Activated CD8-positive, alpha-beta memory T cell treated with anti-CD3 and anti-CD28 coated beads for 36 hours (primary cell): Measurements from ENCODE around the gene UBE2B. TPM values are rescaled to one million over a fixed set of nuclear protein-coding genes. Genes with fewer than 3 reads are reported as not detected.

Experiments
- CTCF ChIA-PET: fragments of 350-600 bp; sonication (Branson Sonifier 250); formaldehyde crosslinking; loops from one replicate; lab custom pipeline; 2021; ENCODE audit warnings: antibody characterized with exemption; lab: Charles Lee
- POLR2A ChIA-PET: fragments of 350-600 bp; sonication (Branson Sonifier 250); formaldehyde crosslinking; loops from one replicate; lab custom pipeline; 2021; ENCODE audit warnings: antibody characterized with exemption; lab: Charles Lee
- total RNA-seq, 2 experiments: library from RNA; stranded (reverse); gene quantifications; one replicate each; pipeline ENCODE4 v1.2.3, GENCODE V29; 2021

The UBE2B gene
- total RNA-seq, 2 experiments from 2014 or later = 98.2 to 102 TPM

- CTCF ChIA-PET = interaction anchor here (0.6 kb wide), 1 partner anchor 240 kb away, joined by 3 read pairs; no protein-coding TSS in a partner anchor
- POLR2A ChIA-PET = no interaction called here
These were observed 55.0 kb downstream of the UBE2B start for GRCh38 chr5:134426361-134426760.

- POLR2A ChIA-PET = no interaction called here
- CTCF ChIA-PET = interaction anchor here (1.3 to 1.4 kb wide), 2 partner anchors 8 to 15 kb away, joined by 3 to 4 read pairs; no protein-coding TSS in a partner anchor
These were observed 56.2 kb downstream of the UBE2B start for GRCh38 chr5:134427540-134428041.

- ChIA-PET POLR2A (no interaction called here), CTCF (no interaction called here)
These were observed 58.7 kb downstream of the UBE2B start for GRCh38 chr5:134430001-134430569.

GRCh38 chr5:134432174-134432573 is 60.8 kb downstream of the UBE2B start:
- ChIA-PET POLR2A (no interaction called here), CTCF (interaction anchor here (0.7 kb wide), 1 partner anchor 20 kb away, joined by 3 read pairs; the partner anchor contains the start of gene CDKN2AIPNL)

- POLR2A ChIA-PET = no interaction called here
These were observed 61.4 kb downstream of the UBE2B start for GRCh38 chr5:134432677-134433359.

GRCh38 chr5:134435560-134435959 is 64.2 kb downstream of the UBE2B start:
- CTCF ChIA-PET = no interaction called here
- POLR2A ChIA-PET = no interaction called here

More at GRCh38 chr5:134432677-134433359, 61.4 kb downstream of the UBE2B start:
- CTCF ChIA-PET = interaction anchor here (0.7 kb wide), 1 partner anchor 21 kb away, joined by 3 read pairs; the partner anchor contains the start of gene CDKN2AIPNL

- POLR2A ChIA-PET = interaction anchor here (0.5 to 1.3 kb wide), 3 partner anchors 27 to 223 kb away, joined by 4 to 5 read pairs (median 4); no protein-coding TSS in a partner anchor
- CTCF ChIA-PET = interaction anchor here (1.0 to 1.4 kb wide), 3 partner anchors 91 to 150 kb away, joined by 3 to 7 read pairs (median 4); no protein-coding TSS in a partner anchor
These were observed 65.4 kb downstream of the UBE2B start for GRCh38 chr5:134436523-134437339.

- ChIA-PET POLR2A (interaction anchor here (1.3 kb wide), 1 partner anchor 28 kb away, joined by 4 read pairs; no protein-coding TSS in a partner anchor), CTCF (interaction anchor here (1.0 to 1.4 kb wide), 2 partner anchors 90 to 150 kb away, joined by 4 to 7 read pairs; no protein-coding TSS in a partner anchor)
These were observed 66.0 kb downstream of the UBE2B start for GRCh38 chr5:134437340-134437846.

- ChIA-PET POLR2A (no interaction called here), CTCF (no interaction called here)
These were observed 66.6 kb downstream of the UBE2B start for GRCh38 chr5:134437847-134438581.

- ChIA-PET CTCF (no interaction called here), POLR2A (no interaction called here)
These were observed 67.4 kb downstream of the UBE2B start for GRCh38 chr5:134438721-134439123.

GRCh38 chr5:134439210-134439654 is 67.9 kb downstream of the UBE2B start:
- CTCF ChIA-PET = no interaction called here
- POLR2A ChIA-PET = no interaction called here

GRCh38 chr5:134440201-134440755 is 68.9 kb downstream of the UBE2B start:
- CTCF ChIA-PET = no interaction called here

More at GRCh38 chr5:134440201-134440755, 68.9 kb downstream of the UBE2B start:
- POLR2A ChIA-PET = no interaction called here

Other genes starting within 250 kb of the UBE2B start
- 100 to 1,000 TPM; 245 to 268 TPM for gene SKP1, start 194.6 kb upstream of the UBE2B start, total RNA-seq
- gene PPP2CA, start 145.5 kb upstream of the UBE2B start, total RNA-seq = 100 to 1,000 TPM; 185 to 193 TPM
- 1 to 10 TPM; 3.6 to 4.3 TPM for gene CDKL3, start 4.4 kb upstream of the UBE2B start, total RNA-seq
- 10 to 100 TPM; 42.3 to 44.7 TPM for gene CDKN2AIPNL, start 40.3 kb downstream of the UBE2B start, total RNA-seq
- gene JADE2, start 154.1 kb downstream of the UBE2B start, total RNA-seq = 10 to 100 TPM; 71.5 to 74.2 TPM